Epidermal melanocyte (primary cell): Measurements from ENCODE around the gene CRY2.
"Not testable (repeated sequence)": the region's sequence is repeated elsewhere in the genome, so short reads cannot be mapped to it uniquely, and the experiment has no call there.

Experiments
- DNase-seq: peaks from one replicate; pipeline ENCODE4 v3.0.0; 2011; ENCODE audit warnings: low spot score; ENCODE audit not compliant: insufficient read length

CRY2 gene

DNA sequence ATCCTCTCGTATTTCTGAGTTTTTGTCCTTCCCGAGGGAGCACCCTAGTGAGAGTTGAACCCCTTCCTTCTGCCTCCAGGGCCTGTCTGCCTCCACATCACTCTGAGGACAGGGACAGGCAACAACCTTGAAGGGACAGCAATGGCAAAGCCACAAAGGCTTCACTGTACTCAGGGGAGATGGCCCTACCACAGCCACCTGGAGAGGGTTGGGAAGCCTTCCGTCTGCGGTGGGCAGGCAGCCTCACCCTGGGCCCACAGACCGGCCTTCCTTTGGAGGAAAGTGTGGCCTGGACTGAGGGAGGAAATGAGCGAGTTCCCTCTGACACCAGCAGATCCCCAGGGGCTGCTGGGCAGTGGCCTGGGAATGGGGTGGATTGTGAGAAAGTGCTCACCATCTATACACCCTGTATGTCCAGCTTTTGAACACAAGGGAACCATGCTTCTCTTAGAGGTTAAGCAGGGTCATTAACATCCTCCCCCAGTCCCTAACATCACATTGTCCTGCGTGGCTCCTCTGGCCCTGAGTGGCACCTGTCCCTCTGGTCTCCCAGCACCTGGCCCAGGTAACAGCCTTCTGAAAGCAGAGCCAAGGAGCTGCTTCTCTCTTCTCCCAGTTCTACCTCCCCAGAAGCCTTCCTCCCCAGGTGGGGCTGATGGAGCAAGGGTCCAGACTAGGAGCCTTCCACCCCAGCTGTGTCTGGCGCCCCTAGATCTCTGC is 35.5 kb upstream of the CRY2 start:
- DNase-seq, result no peak

GRCh38 chr11:45812581-45813548 is 34.4 kb upstream of the CRY2 start:
- no peak for DNase-seq

GRCh38 chr11:45815747-45816146 is 31.5 kb upstream of the CRY2 start:
- no peak for DNase-seq

DNA sequence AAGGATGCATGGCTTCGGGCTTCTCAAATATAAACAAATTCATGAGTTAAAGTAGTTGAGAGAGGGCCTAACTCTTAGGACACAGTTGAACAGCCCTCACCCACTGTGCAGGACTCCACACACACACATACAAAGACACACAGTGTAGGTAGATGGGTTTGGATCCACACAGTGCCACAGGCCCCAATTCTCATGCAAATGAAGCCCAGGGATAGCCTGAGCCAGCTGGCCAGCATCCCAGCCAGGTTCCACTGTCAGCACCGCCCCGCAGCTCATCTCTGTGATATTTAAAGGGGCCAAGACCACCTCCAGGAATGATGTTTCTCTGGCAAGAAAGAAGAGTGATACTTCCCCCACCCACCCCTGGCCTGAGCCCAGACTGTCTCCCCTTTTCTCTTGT is 30.7 kb upstream of the CRY2 start:
- DNase-seq, result no peak

- no peak for DNase-seq
Observed at GRCh38 chr11:45817191-45817590, 30.1 kb upstream of the CRY2 start.

DNA sequence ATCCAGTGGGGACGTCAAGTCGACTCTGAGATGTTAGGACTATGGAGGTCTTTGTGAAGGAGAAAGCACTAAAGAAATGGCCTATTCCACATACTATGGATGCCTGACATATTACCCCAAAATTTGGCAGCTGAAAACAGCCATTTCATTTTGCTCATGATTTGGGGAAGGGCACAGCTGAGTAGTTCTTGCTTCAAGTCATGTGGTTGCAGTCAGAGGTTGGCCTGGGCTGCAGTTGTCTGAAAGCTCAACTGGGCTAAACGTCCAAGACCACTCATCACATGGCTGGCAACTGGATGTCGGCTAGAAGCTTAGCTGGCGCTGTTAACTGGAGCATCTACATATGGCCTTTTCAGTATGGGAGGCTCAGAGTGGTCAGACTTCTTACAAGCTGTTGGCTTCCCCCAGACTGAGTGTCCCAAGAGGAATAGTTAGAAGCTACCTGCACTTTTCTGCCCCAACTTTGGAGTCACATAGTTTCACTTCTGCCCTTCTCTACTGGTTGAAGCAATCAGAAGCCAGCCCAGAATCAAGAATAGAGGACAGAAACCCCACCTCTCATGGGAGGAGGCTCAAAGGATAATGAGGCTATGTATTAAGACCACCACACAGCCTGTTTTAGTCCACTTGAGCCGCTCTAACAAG is 28.2 kb upstream of the CRY2 start:
- no peak for DNase-seq

- no peak for DNase-seq
Observed at GRCh38 chr11:45820211-45820857, 26.9 kb upstream of the CRY2 start.

- not testable (repeated sequence) for DNase-seq
Observed at GRCh38 chr11:45826492-45826891, 20.8 kb upstream of the CRY2 start.

- no peak for DNase-seq
Observed at GRCh38 chr11:45827123-45827522, 20.2 kb upstream of the CRY2 start.

DNA sequence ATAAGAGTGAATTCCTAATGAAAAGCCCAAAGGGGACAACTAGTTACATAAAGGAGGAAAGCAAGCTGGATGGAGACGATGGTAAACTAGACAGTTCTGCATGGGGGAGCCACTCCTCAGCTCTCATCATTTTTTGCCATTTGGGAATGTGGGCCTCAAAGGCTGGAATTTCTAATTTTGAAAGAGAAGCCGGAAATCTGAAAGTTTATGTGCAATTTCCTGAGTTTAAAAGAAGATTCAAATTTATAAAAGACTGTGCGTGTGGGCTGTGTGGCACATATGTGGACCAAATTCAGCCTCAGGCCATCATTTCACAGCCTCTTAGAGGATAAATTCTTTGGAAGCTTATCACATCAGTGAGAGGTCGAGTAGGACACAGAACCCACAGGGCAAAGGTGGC is 18.3 kb upstream of the CRY2 start:
- no peak for DNase-seq

DNA sequence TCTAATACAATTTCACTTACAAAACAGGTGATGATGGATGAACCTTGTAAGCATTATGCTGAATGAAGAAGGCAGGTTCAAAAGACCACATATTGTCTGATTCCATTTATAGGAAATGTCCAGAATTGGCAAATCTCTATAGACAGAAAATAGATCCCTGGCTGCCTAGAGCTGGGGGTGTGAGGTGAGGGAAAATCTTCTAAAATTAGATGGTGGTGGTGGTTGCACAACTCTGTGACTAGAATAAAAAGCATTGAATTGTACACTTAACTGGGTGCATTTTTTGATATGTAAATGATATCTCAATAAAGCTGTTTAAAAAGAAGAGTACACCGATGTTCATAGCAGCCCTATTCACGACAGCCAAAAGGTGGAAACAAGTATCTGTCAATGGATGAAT is 16.7 kb upstream of the CRY2 start:
- DNase-seq, result no peak

- no peak for DNase-seq
Observed at GRCh38 chr11:45832811-45833441, 14.3 kb upstream of the CRY2 start.

- DNase-seq, result no peak
Observed at GRCh38 chr11:45833761-45834160, 13.5 kb upstream of the CRY2 start.

GRCh38 chr11:45834298-45834756 is 12.9 kb upstream of the CRY2 start:
- DNase-seq, result no peak

DNA sequence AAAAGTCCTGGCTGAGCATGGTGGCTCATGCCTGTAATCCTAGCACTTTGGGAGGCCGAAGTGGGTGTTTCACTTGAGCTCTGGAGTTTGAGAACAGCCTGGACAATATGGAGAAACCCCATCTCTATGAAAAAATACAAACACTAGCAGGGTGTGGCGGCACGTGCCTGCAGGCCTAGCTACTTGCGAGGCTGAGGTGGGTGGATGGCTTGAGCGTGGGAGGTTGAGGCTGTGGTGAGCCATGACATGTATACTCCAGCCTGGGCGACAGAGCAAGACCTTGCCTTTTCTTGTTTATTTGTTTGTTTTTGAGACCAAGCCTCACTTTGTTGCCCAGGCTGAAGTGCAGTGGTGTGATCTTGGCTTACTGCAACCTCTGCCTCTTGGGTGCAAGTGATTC is 8.1 kb upstream of the CRY2 start:
- no peak for DNase-seq

DNA sequence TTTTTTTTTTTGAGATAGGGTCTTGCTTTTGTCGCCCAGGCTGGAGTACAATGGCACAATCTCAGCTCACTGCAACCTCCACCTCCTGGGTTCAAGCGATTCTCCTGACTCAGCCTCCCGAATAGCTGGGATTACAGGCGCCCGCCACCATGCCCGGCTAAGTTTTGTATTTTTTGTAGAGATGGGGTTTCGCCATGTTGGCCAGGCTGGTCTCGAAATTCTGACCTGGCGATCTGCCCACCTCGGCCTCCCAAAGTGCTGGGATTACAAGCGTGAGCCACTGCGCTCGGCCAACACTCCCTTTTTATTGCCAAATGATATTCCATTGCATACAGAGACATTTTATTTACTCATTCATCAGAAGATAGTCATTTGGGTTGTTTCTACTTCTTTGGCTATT is 7.0 kb upstream of the CRY2 start:
- DNase-seq, result not testable (repeated sequence)

DNA sequence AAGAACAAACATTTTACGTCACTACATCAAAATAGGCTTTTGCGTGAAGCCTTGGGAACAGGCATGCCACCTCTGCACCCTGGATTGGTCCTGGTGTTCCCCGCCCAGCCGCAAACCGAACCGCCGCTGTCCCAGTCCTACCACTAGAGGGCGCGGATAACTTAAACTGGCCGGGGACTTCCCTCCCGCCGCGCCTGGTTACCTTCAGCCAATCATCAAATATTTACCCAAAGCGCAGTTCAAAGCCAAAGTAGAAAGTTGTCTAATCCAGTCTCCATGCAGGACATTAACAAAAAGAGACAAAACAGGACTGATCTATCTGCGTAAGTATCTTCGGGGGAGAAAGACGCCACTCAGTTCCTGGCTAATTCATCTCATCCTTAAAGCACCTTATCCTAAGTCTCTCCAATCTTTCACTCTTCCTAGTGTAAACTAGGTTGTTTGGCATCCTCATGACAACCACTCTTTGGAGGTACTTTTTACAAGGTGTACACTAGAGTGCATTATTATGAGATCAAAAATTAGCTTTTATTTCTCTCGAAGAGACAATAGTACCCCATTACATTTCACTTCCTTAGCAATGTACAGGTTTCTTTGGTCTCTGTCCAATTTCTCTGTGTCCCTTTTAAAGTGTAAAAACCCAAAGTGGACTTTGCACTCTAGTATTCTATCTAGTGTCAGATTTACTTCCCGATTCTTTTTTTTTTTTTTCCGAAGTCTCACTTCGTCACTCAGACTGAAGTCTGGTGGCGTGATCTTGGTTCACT is 3.9 kb upstream of the CRY2 start:
- peak; percentile 70 for DNase-seq

- no peak for DNase-seq
Observed at GRCh38 chr11:45844822-45845578, 2.3 kb upstream of the CRY2 start.

GRCh38 chr11:45846174-45846675 is 1.1 kb upstream of the CRY2 start:
- DNase-seq, result no peak
